Endometrial microvascular endothelial cells (primary cell): ENCODE data around the gene STATH. TPM values are rescaled to one million over a fixed set of nuclear protein-coding genes. Genes with fewer than 3 reads are reported as not detected.
"Not testable (repeated sequence)": the region's sequence is repeated elsewhere in the genome, so short reads cannot be mapped to it uniquely, and the experiment has no call there.

Experiments used
- in situ Hi-C: cut with HindIII; loops from 2 replicates; pipeline ENCODE4 v1.10.0; 2017; ENCODE audit warnings: low sequenced_read_pairs, low pct_unique_long_range_greater_than_20kb; ENCODE audit errors: inconsistent ontology term
- total RNA-seq: library from RNA; depleted of rRNA; stranded (reverse); fragments of >200 nt; gene quantifications from one replicate; pipeline ENCODE4 v1.2.3, GENCODE V29; 2015; ENCODE audit errors: inconsistent ontology term

The STATH gene
- total RNA-seq, 1 donor from 2014 or later: not detected

- in situ Hi-C loops: no loop called here
These were observed 46.0 kb downstream of the STATH start for GRCh38 chr4:70041652-70042286.

GRCh38 chr4:70050138-70050537 is 54.4 kb downstream of the STATH start, which contains the start of gene HTN1:
Gene HTN1, plus strand, starts transcription at chr4:70050438. Its CDS starts 2,639 bp downstream, at chr4:70053077.
- in situ Hi-C loops: not testable (repeated sequence)

Other genes starting within 250 kb of the STATH start
- gene SULT1B1, start 235.3 kb upstream of the STATH start, total RNA-seq: 29.3 TPM
- gene SULT1E1, start 135.8 kb upstream of the STATH start, total RNA-seq: 6.9 TPM
- not detected for gene CSN1S1, start 64.9 kb upstream of the STATH start, total RNA-seq
- gene CSN2, start 30.2 kb upstream of the STATH start, total RNA-seq: not detected
- not detected for gene HTN3, start 32.5 kb downstream of the STATH start, total RNA-seq
- not detected for gene HTN1, start 54.5 kb downstream of the STATH start, total RNA-seq
- gene PRR27, start 158.3 kb downstream of the STATH start, total RNA-seq: not detected
- gene ODAM, start 199.8 kb downstream of the STATH start, total RNA-seq: not detected
- gene FDCSP, start 230.2 kb downstream of the STATH start, total RNA-seq: not detected
- gene CSN3, start 246.6 kb downstream of the STATH start, total RNA-seq: not detected